ENCODE results near the gene MYEF2. TPM values are rescaled to one million over a fixed set of nuclear protein-coding genes. Genes with fewer than 3 reads are reported as not detected.

The MYEF2 gene
- total and polyA plus RNA-seq, 2 of the 8 experiments (the other 6 are each of a cell fraction or from before 2014, with no cell fraction given), result 18.9 to 79.2 TPM

- Histone ChIP-seq H2BK15ac (ENCODE audit: low read length) (no peak within 1 kb of the TSS), H2BK12ac (ENCODE audit: low read depth, low read length) (no peak within 1 kb of the TSS), H3K9ac (replicated peaks in 1 of 4; ENCODE audit: extremely low read depth in 1 of 4, low read depth in 3 of 4, low read length in 3 of 4) (no peak within 1 kb of the TSS), H2AK5ac (ENCODE audit: low read depth, low read length) (no peak within 1 kb of the TSS), H3K4ac (replicated peaks; ENCODE audit: insufficient read length, low read depth, low read length) (no peak within 1 kb of the TSS), H4K8ac (ENCODE audit: extremely low read depth, insufficient read depth, low read length) (no peak within 1 kb of the TSS), H3K56ac (replicated peaks; ENCODE audit: insufficient read length, low read depth, low read length) (no peak within 1 kb of the TSS), H3K27ac (ENCODE audit: low read depth, low read length) (no peak within 1 kb of the TSS), H3K23ac (ENCODE audit: insufficient read length) (no peak within 1 kb of the TSS), H4K91ac (replicated peaks; ENCODE audit: insufficient read length, low read length) (no peak within 1 kb of the TSS), H3K79me1 (ENCODE audit: low read depth, low read length) (no peaks in the 10 kb centered on the region), H4K5ac (ENCODE audit: insufficient read length, low read depth, low read length) (no peak within 1 kb of the TSS), H2BK20ac (ENCODE audit: low read length) (no peak within 1 kb of the TSS), H3K36me3 (ENCODE audit: control insufficient read depth in 2 of 4, insufficient read depth in 4 of 4, low read length in 3 of 4) (no peaks in the 10 kb centered on the region), H2BK5ac (ENCODE audit: low read depth, low read length) (no peak within 1 kb of the TSS), H3K4me3 (ENCODE audit: extremely low read depth in 1 of 4, insufficient read depth in 2 of 4, low read depth in 3 of 4, low read length in 4 of 4) (no peak within 1 kb of the TSS), H2BK120ac (replicated peaks; ENCODE audit: low read depth, low read length) (no peak within 1 kb of the TSS), H3K18ac (ENCODE audit: extremely low read depth, low read length) (no peak within 1 kb of the TSS), H2AFZ (ENCODE audit: low read length) (peak within 1 kb of the TSS; percentile 69; the same call in 1 of the 2 replicates), H3K79me2 (ENCODE audit: control insufficient read depth in 1 of 2, insufficient read depth in 2 of 2, low read length in 2 of 2) (no peaks in the 10 kb centered on the region), H3K23me2 (ENCODE audit: low read depth, low read length) (no peaks in the 10 kb centered on the region), H3K27me3 (replicated peaks in 1 of 4; ENCODE audit: control insufficient read depth in 3 of 4, extremely low read depth in 1 of 4, insufficient read depth in 3 of 4, low read length in 3 of 4) (no peaks in the 10 kb centered on the region), H4K20me1 (replicated peaks in 1 of 2; ENCODE audit: control insufficient read depth in 1 of 2, insufficient read depth in 2 of 2, low read length in 2 of 2) (no peaks in the 10 kb centered on the region), H3K9me3 (ENCODE audit: insufficient read depth in 2 of 2, low read depth in 1 of 2, low read length in 1 of 2) (no peaks in the 10 kb centered on the region), H3K4me1 (replicated peaks in 1 of 4; ENCODE audit: control insufficient read depth in 3 of 4, insufficient read depth in 4 of 4, low read length in 3 of 4) (no peaks in the 10 kb centered on the region), H3K14ac (ENCODE audit: insufficient read length) (no peak within 1 kb of the TSS), H3K4me2 (ENCODE audit: insufficient read depth in 1 of 2, low read depth in 2 of 2, low read length in 2 of 2) (no peak within 1 kb of the TSS)
- DNase-seq (ENCODE audit: low read depth in 1 of 2, low spot score in 2 of 2), result no peak
- no peak for TF ChIP-seq CHD1 (IDR thresholded peaks at IDR 0.05; ENCODE audit: low read depth, low read length)
- TF ChIP-seq GABPA (IDR thresholded peaks at IDR 0.05; ENCODE audit: borderline replicate concordance, insufficient read depth, low read length), result no peak
- TF ChIP-seq CTBP2 (IDR thresholded peaks at IDR 0.05; ENCODE audit: borderline replicate concordance, insufficient read depth, insufficient read length, low read length), result no peak
- TF ChIP-seq USF2 (IDR thresholded peaks at IDR 0.05; ENCODE audit: low read length), result no peak
- TF ChIP-seq CHD2 (IDR thresholded peaks at IDR 0.05; ENCODE audit: low read length), result no peak
- no peak for TF ChIP-seq HDAC2 (IDR thresholded peaks at IDR 0.05; ENCODE audit: borderline replicate concordance in 1 of 2, low read depth in 2 of 2, low read length in 2 of 2)
- no peak for TF ChIP-seq NANOG (IDR thresholded peaks at IDR 0.05; ENCODE audit: insufficient read depth, low read depth, low read length, poor library complexity, severe bottlenecking)
- no peak for TF ChIP-seq CBX5 (IDR thresholded peaks at IDR 0.05; ENCODE audit: low read depth, low read length)
- TF ChIP-seq TCF12 (IDR thresholded peaks at IDR 0.05; ENCODE audit: low read depth, low read length), result no peak
- no peak for TF ChIP-seq ASH2L (IDR thresholded peaks at IDR 0.05; ENCODE audit: low read length)
- TF ChIP-seq KDM4A (IDR thresholded peaks at IDR 0.05; ENCODE audit: low read depth, low read length, severe bottlenecking), result no peak
- ChIA-PET CTCF (ENCODE audit: partially characterized antibody) (interaction anchor here (0.7 to 2.9 kb wide), 6 partner anchors 8 to 924 kb away, joined by 3 to 12 read pairs (median 4); no protein-coding TSS in a partner anchor), POLR2A (ENCODE audit: partially characterized antibody) (interaction anchor here (0.8 to 2.9 kb wide), 3 partner anchors 12 to 57 kb away, joined by 3 to 6 read pairs (median 3); partner anchors contain the start of gene MYEF2)
- 88% methylated on average over 6 of the region's 6 CpGs; no CpG with 5 or more reads in 1 of the 2 experiments for WGBS, 2 experiments (ENCODE audit: extremely low coverage in 1 of 2, insufficient coverage in 1 of 2, insufficient read length in 1 of 2, insufficient replicate concordance in 2 of 2, low coverage in 1 of 2, low lambda C conversion rate in 2 of 2, missing lambda C conversion rate in 1 of 2)
- FAIRE-seq, result no peak
Observed at GRCh38 chr15:48120745-48121144, 57.4 kb downstream of the MYEF2 start, which contains the start of gene SLC24A5. Gene SLC24A5, plus strand, starts transcription at chr15:48120990. Its CDS starts 55 bp downstream, at chr15:48121045.
